HG02588 (cell line): Measurements from ENCODE around the gene PRPF38B.
"Not testable (repeated sequence)": the region's sequence is repeated elsewhere in the genome, so short reads cannot be mapped to it uniquely, and the experiment has no call there.

ENCODE experiments used
- ATAC-seq: cut with Tn5 transposase; IDR thresholded peaks from one replicate; pipeline ENCODE4 v1.9.1; 2021; ENCODE audit warnings: mild to moderate bottlenecking, moderate library complexity; ENCODE audit not compliant: unreplicated experiment

PRPF38B gene

DNA sequence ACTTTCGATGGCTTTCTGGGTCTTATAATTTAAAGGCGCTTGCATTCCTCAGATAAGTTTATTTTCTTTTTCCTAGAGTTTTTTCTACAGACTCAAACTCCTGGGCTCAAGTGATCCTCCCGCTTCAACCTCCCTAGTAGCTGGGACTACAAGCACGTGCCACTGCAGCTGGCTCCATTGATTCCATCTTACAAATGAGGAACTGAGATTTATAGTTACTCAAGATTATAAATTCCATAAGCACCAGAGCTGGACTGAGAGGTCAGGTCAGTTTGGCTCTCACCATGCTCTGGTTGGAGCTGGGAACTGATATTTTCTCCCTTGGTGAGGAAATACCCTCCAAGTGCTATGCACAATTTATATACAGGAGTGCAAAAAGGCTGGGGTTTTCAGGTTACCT, 13.4 kb upstream of the PRPF38B start:
- no peak for ATAC-seq

GRCh38 chr1:108679586-108680213, 12.4 kb upstream of the PRPF38B start:
- no peak for ATAC-seq

DNA sequence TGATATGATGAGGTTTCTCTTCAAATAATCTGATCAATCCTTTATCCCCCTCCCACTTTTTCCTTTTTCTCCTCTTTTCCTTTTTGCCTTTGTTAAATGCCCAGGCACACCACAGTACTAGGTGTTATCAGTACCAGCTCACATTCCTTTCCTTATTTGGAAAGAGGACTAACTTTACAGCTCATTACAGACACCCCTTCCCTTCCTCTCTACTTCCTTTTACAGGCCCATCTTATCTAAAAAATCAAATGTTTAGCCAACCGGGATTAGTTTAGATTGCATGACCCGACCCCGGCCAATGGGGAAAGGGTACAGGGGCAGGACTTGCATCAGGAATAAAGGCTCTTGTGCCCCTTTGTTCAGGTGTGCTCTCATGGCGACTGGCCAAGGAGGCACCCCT, 10.4 kb upstream of the PRPF38B start:
- ATAC-seq: not testable (repeated sequence)

GRCh38 chr1:108685529-108685928, 6.6 kb upstream of the PRPF38B start:
- no peak for ATAC-seq

- ATAC-seq: no peak
Measured at GRCh38 chr1:108686614-108687313, 5.3 kb upstream of the PRPF38B start.

DNA sequence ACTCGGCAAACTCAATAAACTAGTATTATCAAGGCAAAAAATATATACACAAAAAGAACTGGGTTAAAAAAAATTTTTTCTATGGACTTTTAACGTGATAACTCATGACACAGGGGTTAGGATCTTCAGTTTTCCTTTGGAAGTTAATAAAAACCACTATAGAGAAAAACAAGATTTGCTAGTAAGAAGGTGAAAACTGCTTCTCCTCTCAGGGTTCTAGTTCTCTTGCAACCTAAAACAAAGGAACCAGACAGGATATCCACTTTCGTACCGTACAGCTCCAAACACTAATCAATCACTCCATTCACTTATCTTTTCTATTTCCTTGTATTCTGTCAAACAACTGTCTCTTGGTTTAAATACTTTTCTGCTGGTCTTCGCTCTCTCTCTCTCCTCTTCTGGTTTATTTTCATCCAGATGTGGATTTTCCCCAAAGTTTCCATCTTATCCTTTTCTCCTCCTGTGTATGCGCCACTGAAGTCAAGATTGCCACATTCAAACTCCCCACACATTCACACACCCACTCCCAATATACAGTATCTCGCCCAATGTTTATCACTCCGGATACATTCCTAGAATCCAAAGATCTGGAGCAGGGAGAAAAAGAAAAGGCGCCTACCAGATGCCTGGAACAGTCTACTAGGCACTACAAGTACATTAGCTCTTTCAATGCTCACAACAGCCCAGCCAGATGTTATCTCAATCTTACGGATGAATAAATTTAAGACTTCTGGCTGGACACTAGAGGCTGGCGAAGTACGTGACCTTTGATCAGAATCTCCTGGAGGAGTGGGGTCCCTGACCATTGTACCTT, 775 bp upstream of the PRPF38B start:
- no peak for ATAC-seq

- peak; percentile 57 for ATAC-seq
Measured at GRCh38 chr1:108692724-108693655, 880 bp downstream of the PRPF38B start.

GRCh38 chr1:108695535-108695934, 3.4 kb downstream of the PRPF38B start:
- no peak for ATAC-seq

- no peak for ATAC-seq
Measured at GRCh38 chr1:108699375-108700332, 7.5 kb downstream of the PRPF38B start.

- no peak for ATAC-seq
Measured at GRCh38 chr1:108701176-108701849, 9.2 kb downstream of the PRPF38B start.

GRCh38 chr1:108702109-108702508, 10.0 kb downstream of the PRPF38B start:
- ATAC-seq: not testable (repeated sequence)

DNA sequence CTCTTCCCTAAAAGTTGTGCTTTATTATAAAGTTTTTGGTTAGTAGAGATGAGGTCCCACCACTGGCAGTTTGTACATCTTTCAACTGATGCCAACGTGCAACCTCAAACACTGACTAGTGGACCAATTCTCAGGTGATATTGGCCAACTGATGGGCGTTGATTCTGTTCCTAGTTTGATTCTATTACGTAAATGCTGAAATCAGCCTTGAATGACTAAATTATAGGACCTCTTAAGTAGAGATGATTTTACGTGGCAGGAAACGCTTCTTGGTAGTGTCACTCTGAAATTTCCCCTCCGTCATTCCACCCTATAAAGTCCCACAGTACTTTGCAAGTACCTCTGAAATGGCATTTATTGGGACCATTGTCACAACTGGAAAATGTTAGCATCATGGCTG, 11.8 kb downstream of the PRPF38B start:
- no peak for ATAC-seq

DNA sequence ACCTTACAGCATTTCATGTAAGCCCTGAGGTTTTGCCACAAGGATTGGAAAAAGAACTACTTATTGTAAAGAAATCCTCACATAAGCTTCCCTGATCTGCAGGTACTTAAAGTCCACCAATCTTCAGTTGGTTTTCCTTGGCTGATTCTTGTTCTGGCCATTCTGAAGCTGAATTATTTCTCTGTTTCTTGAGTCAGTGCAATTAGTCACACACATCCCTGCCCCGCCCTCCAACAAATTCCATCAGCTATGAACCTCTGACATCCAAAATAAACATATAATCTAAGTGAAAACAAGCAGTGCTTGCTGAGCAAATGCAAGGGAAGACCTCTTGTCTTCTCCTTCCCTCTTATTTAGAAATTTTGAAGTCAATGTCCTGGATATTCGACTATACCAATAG, 12.4 kb downstream of the PRPF38B start:
- no peak for ATAC-seq

- ATAC-seq: no peak
Measured at GRCh38 chr1:108706643-108707042, 14.5 kb downstream of the PRPF38B start.

DNA sequence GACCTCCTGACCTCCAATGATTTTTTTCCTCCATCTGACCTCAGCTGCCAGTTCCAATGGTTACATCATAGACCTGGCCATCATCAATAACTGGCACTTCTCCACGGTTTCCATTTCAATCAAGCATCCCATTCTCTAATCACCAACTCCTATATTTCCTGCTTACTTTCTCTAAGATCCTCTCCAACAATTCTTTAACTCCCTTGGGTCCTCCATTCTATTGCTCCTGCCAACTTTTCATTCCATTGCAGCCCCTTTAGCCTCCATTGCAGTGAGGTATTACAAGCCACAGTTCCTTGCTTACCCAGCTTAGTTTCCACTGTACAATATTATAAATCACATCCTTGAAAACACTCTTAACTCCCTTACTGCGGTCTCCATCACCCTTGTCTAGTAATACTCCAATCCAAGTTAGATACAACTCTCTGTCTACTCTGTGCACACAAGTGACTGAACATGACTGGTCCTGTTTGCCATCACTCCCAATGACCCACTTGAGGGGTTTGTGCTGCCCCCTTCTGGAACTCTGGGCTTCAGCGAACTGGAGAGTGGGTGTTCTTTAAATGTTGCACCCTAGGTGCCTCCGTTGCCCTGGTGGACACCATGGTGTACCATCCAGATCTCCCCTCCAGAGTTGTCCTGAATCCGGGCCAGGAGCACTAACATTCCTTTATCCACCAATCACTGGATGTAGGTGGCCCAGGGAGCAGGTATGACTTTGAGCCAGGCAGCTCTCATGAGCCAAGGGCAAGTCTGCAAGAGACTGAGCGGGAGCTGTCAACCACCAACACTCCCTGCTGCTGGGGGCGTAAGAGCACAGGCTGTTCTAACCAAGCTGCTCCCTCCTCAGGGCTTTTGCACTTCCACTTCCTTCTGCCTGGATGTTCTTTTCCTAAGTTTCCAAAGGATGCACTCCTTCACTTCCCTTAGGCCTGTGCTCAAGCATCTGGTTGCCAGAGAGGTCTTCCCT, 16.9 kb downstream of the PRPF38B start:
- ATAC-seq: no peak

DNA sequence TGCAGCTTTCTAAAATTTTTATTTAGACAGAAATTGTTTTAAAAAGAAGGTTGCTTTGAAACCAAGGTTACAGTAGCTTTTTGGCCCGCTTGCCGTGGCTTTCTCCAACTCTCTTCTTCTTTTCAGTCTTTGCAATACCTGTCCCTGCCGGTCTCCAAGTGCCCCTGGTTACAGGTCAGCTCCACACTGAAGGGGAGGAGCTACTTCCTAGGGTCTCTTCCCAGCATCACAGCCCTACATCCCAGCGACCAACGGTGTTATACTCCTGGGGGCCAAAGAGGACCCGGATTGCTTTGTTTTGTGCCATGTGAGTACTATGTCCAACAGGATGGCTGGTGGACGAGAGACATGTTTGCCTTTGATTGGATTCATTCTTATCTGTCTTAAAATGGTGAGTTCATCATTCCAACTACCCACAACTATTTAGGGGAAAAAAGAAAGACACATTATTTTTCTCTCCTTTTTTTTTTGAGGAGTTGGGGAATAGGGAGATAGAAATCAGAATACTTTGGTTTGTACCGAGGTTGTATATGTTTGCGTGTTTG, 20.6 kb downstream of the PRPF38B start, which contains the start of gene FNDC7:
FNDC7 (plus strand) TSS at position 303 of the 545 bp plus-strand sequence; CDS start at position 329, 26 bp downstream.
- no peak for ATAC-seq

GRCh38 chr1:108715932-108716331, 23.8 kb downstream of the PRPF38B start:
- ATAC-seq: no peak
